Naive thymus-derived CD4-positive, alpha-beta T cell (primary cell): ENCODE data around the gene PAK6. TPM values are rescaled to one million over a fixed set of nuclear protein-coding genes. Genes with fewer than 3 reads are reported as not detected.

Experiments
- ATAC-seq: fragments of 150-1000 bp; cut with Tn5 transposase; 2 replicates; pipeline ENCODE4 v1.10.0; 2021; ENCODE audit warnings: mild to moderate bottlenecking, moderate library complexity
- CTCF ChIA-PET: fragments of 350-600 bp; sonication (Branson Sonifier 250); formaldehyde crosslinking; loops from one replicate; lab custom pipeline; 2021; ENCODE audit warnings: antibody characterized with exemption; lab: Charles Lee
- POLR2A ChIA-PET: fragments of 350-600 bp; sonication (Branson Sonifier 250); formaldehyde crosslinking; loops from one replicate; lab custom pipeline; 2021; ENCODE audit warnings: antibody characterized with exemption, inconsistent platforms; lab: Charles Lee
- DNase-seq, 9 donors: peaks; one replicate each; pipeline versions ENCODE4 v3.0.0 to v3.0.0-alpha.2; 2020 to 2022; ENCODE audit warnings: mixed read lengths in 1 of 9
- H3K27ac ChIP-seq: one replicate; pipeline ENCODE4 v1.7.0; 2013; ENCODE audit warnings: mild to moderate bottlenecking, low read depth, low read length, moderate library complexity
- H3K27me3 ChIP-seq, 2 donors: one replicate each; pipeline ENCODE4 v1.7.0; 2013; ENCODE audit warnings: low read length in 2 of 2, mild to moderate bottlenecking in 2 of 2, moderate library complexity in 2 of 2; ENCODE audit not compliant: control insufficient read depth in 2 of 2, insufficient read depth in 2 of 2
- H3K36me3 ChIP-seq, 3 experiments: 1 replicate in 2 of 3; 2 replicates in 1 of 3; pipeline ENCODE4 v1.7.0; 2013; ENCODE audit warnings: low read length in 3 of 3, mild to moderate bottlenecking in 3 of 3, moderate library complexity in 1 of 3; ENCODE audit not compliant: insufficient read depth in 3 of 3, control insufficient read depth in 2 of 3
- H3K4me1 ChIP-seq, 2 donors: one replicate each; pipeline ENCODE4 v1.7.0; 2013; ENCODE audit warnings: low read length in 2 of 2, mild to moderate bottlenecking in 2 of 2, moderate library complexity in 1 of 2; ENCODE audit not compliant: control insufficient read depth in 2 of 2, insufficient read depth in 2 of 2
- H3K4me3 ChIP-seq: 2 replicates; pipeline ENCODE4 v1.7.0; 2013; ENCODE audit warnings: mild to moderate bottlenecking, low read length
- H3K9me3 ChIP-seq, 3 experiments: 1 replicate in 2 of 3; 2 replicates in 1 of 3; pipeline ENCODE4 v1.7.0; 2013; ENCODE audit warnings: low read length in 3 of 3; ENCODE audit not compliant: control insufficient read depth in 2 of 3
- H3K27ac Mint-ChIP-seq, 9 donors: one replicate each; pipeline ENCODE4 v1.8.0; 2020 to 2022; ENCODE audit warnings: mixed read lengths in 9 of 9, mild to moderate bottlenecking in 8 of 9, moderate library complexity in 5 of 9, inconsistent platforms in 2 of 9
- H3K27me3 Mint-ChIP-seq, 5 donors: one replicate each; pipeline ENCODE4 v1.8.0; 2021 to 2022; ENCODE audit warnings: mixed read lengths in 5 of 5, mild to moderate bottlenecking in 1 of 5
- H3K36me3 Mint-ChIP-seq, 5 donors: one replicate each; pipeline ENCODE4 v1.8.0; 2020 to 2022; ENCODE audit warnings: mixed read lengths in 5 of 5, mild to moderate bottlenecking in 3 of 5, inconsistent platforms in 1 of 5
- H3K4me1 Mint-ChIP-seq, 7 donors: one replicate each; pipeline ENCODE4 v1.8.0; 2020 to 2022; ENCODE audit warnings: mixed read lengths in 7 of 7, mild to moderate bottlenecking in 3 of 7, inconsistent platforms in 1 of 7
- H3K4me3 Mint-ChIP-seq, 10 donors: one replicate each; pipeline ENCODE4 v1.8.0; 2020 to 2022; ENCODE audit warnings: mild to moderate bottlenecking in 10 of 10, mixed read lengths in 10 of 10, moderate library complexity in 6 of 10, inconsistent platforms in 2 of 10
- H3K9me3 Mint-ChIP-seq, 11 donors: one replicate each; pipeline ENCODE4 v1.8.0; 2020 to 2022; ENCODE audit warnings: mixed read lengths in 11 of 11, mild to moderate bottlenecking in 4 of 11, inconsistent platforms in 1 of 11, moderate library complexity in 1 of 11
- intact Hi-C, 2 donors: fragments of 100-400 bp; cut with micrococcal nuclease; formaldehyde crosslinking; loops; one replicate each; pipeline ENCODE4 v1.15.1; 2023
- polyA plus RNA-seq, 2 donors: library from polyadenylated mRNA; unstranded; fragments of 300-500 nt; fragmentation: Illumina TruSeq; gene quantifications; one replicate each; pipeline ENCODE4 v1.2.3, GENCODE V29; 2021
- total RNA-seq, 6 experiments: library from RNA in 5 of 6; stranded (reverse) in 5 of 6; gene quantifications; 1 replicate in 5 of 6; 2 replicates in 1 of 6; pipeline ENCODE4 v1.2.3 and lab custom pipeline; 2021 to 2026

PAK6 gene
- total and polyA plus RNA-seq, 7 experiments from 2014 or later = 0.58 to 1.9 TPM; not detected in 5

DNA sequence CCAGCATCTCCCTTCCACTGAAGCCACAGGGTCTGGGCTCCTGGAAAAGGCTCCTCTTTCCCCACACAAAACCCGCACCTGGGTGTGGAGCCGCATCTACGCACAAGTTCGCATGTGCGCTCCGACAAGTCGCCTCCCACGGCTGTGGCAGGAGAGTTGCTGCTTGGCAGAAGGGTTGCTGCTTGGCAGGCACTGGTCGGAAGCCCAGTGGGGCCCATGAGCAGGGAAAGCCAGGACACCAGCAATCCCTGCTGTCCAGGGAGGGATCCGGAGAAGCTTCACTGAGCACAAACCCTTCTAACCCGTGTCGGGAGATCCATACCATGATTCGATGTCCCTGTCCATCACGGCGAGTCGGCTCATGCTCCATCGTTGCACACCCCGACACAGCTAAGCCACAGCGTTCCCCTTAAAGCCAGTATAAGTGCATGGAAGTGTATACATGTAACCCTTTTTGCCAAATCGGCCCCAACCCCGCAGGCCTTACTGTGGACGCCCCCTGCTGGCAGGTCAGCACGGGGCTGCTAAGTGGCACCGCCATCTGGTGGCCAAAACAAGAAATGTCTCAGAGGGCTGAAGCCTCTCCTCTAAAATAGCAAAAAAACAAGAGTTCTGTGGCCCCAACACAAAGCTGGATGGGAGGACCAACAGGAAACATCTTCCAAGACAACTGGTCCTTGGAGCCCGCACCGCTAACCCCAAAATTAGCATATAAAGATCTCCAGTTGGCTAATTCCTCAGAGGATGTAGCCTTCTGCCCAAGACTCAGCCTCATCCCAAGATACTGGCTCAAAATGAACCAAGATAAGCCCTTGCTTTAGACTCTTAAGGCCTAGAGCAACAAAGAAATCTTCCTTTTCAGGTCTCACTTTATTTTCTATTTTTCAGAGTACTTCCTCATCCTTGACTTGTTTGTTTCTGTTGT lies 35.7 kb downstream of the PAK6 start:
- H3K36me3 Mint-ChIP-seq = no peaks in the 10 kb centered on the region
- H3K4me3 ChIP-seq = no peak overlapping the region
- H3K36me3 ChIP-seq = no peaks in the 10 kb centered on the region
- no peaks in the 10 kb centered on the region for H3K9me3 ChIP-seq
- peaks cover 0 to 17% (median 5%) of the 10 kb centered on the region in 7 donors for H3K4me1 Mint-ChIP-seq
- H3K27ac ChIP-seq = no peak overlapping the region
- ATAC-seq (peak; percentile 94), DNase-seq (peak; percentile 71 to 95 (median 88))
- ChIA-PET CTCF (interaction anchor here (0.6 to 5.6 kb wide), 35 partner anchors 10 to 1464 kb away, joined by 3 to 49 read pairs (median 4); partner anchors contain the start of genes DNAJC17, FSIP1, PAK6 and PLCB2), POLR2A (interaction anchor here (0.5 to 1.3 kb wide), 3 partner anchors 227 to 486 kb away, joined by 3 to 4 read pairs (median 3); no protein-coding TSS in a partner anchor)
- H3K9me3 Mint-ChIP-seq = no peaks in the 10 kb centered on the region
- intact Hi-C loops = loop anchor here (1.0 to 5.0 kb wide), 5 partner anchors 57 to 587 kb away; partner anchors contain the start of gene BMF (in 1 of the 2)
- peak overlapping the region in 6 of 9 donors; percentile 17 to 70 (median 50) for H3K27ac Mint-ChIP-seq
- H3K27me3 ChIP-seq = no peaks in the 10 kb centered on the region
- peaks cover 12 to 29% (median 16%) of the 10 kb centered on the region in 5 donors for H3K27me3 Mint-ChIP-seq
- peak overlapping the region in 1 of 10 donors; percentile 45 for H3K4me3 Mint-ChIP-seq
- peaks cover 0 to 3% of the 10 kb centered on the region in 2 donors for H3K4me1 ChIP-seq

DNA sequence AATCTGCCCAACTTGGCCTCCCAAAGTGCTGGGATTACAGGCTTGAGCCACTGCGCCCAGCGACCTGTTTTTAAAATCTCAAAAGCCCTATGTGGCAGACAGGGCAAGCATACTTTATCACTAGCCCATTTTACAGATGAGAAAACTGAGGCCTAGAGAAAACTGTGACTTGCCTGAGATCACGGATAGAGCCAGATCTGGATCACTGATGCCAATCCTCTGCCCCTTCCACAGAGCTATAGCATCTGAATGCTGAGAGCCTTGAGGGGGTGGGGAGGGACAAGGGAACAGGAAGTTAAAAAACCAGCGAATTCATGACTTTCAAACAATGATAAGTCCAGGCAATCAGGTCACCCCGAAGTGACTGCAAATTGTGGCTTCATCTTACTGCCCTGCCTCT lies 36.7 kb downstream of the PAK6 start:
- DNase-seq = no peak
- Histone ChIP-seq H3K27ac (no peak overlapping the region), H3K9me3 (no peaks in the 10 kb centered on the region), H3K36me3 (no peaks in the 10 kb centered on the region), H3K4me1 (peaks cover 0 to 3% of the 10 kb centered on the region in 2 donors), H3K4me3 (no peak overlapping the region), H3K27me3 (peaks cover 0 to 1% of the 10 kb centered on the region in 2 donors)
- Mint-ChIP-seq H3K27me3 (peaks cover 16 to 34% (median 17%) of the 10 kb centered on the region in 5 donors), H3K36me3 (no peaks in the 10 kb centered on the region), H3K4me3 (no peak overlapping the region), H3K4me1 (peaks cover 0 to 17% (median 5%) of the 10 kb centered on the region in 7 donors), H3K27ac (no peak overlapping the region), H3K9me3 (no peaks in the 10 kb centered on the region)
- POLR2A ChIA-PET = interaction anchor here (1.3 kb wide), 1 partner anchor 228 kb away, joined by 4 read pairs; no protein-coding TSS in a partner anchor
- ATAC-seq = no peak
- CTCF ChIA-PET = interaction anchor here (1.0 to 5.6 kb wide), 6 partner anchors 34 to 230 kb away, joined by 3 to 49 read pairs (median 10); no protein-coding TSS in a partner anchor
- intact Hi-C loops = loop anchor here in 1 of 2 donors (2.0 kb wide), 1 partner anchor 167 kb away; the partner anchor contains the start of gene BMF

DNA sequence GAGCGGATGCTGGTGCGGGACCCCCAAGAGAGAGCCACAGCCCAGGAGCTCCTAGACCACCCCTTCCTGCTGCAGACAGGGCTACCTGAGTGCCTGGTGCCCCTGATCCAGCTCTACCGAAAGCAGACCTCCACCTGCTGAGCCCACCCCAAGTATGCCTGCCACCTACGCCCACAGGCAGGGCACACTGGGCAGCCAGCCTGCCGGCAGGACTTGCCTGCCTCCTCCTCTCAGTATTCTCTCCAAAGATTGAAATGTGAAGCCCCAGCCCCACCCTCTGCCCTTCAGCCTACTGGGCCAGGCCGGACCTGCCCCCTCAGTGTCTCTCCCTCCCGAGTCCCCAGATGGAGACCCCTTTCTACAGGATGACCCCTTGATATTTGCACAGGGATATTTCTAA lies 37.1 kb downstream of the PAK6 start:
- no peaks in the 10 kb centered on the region for H3K9me3 ChIP-seq
- no peaks in the 10 kb centered on the region for H3K36me3 ChIP-seq
- ChIA-PET POLR2A (no interaction called here), CTCF (interaction anchor here (1.5 to 5.6 kb wide), 4 partner anchors 34 to 231 kb away, joined by 10 to 49 read pairs (median 25); no protein-coding TSS in a partner anchor)
- H3K27me3 ChIP-seq = peaks cover 0 to 6% of the 10 kb centered on the region in 2 donors
- Mint-ChIP-seq H3K4me3 (no peak overlapping the region), H3K4me1 (peaks cover 0 to 17% (median 5%) of the 10 kb centered on the region in 7 donors), H3K36me3 (no peaks in the 10 kb centered on the region), H3K27ac (no peak overlapping the region), H3K27me3 (peaks cover 17 to 38% (median 18%) of the 10 kb centered on the region in 5 donors), H3K9me3 (no peaks in the 10 kb centered on the region)
- H3K27ac ChIP-seq = no peak overlapping the region
- peaks cover 0 to 3% of the 10 kb centered on the region in 2 donors for H3K4me1 ChIP-seq
- ATAC-seq = no peak
- H3K4me3 ChIP-seq = no peak overlapping the region
- intact Hi-C loops = loop anchor here in 1 of 2 donors (2.0 kb wide), 1 partner anchor 167 kb away; the partner anchor contains the start of gene BMF
- DNase-seq = no peak

- no peak overlapping the region for H3K4me3 Mint-ChIP-seq
- H3K4me1 Mint-ChIP-seq = peaks cover 0 to 20% (median 5%) of the 10 kb centered on the region in 7 donors
- H3K4me1 ChIP-seq = peaks cover 0 to 3% of the 10 kb centered on the region in 2 donors
- ChIA-PET CTCF (interaction anchor here (0.6 to 5.6 kb wide), 6 partner anchors 35 to 1451 kb away, joined by 3 to 143 read pairs (median 26); partner anchors contain the start of genes CCDC9B and PLCB2), POLR2A (no interaction called here)
- no peak overlapping the region for H3K27ac ChIP-seq
- no peak for ATAC-seq
- H3K27me3 ChIP-seq = peaks cover 0 to 13% of the 10 kb centered on the region in 2 donors
- H3K27me3 Mint-ChIP-seq = peaks cover 17 to 42% (median 21%) of the 10 kb centered on the region in 5 donors
- no peaks in the 10 kb centered on the region for H3K9me3 ChIP-seq
- H3K9me3 Mint-ChIP-seq = no peaks in the 10 kb centered on the region
- no peak overlapping the region for H3K4me3 ChIP-seq
- H3K36me3 ChIP-seq = no peaks in the 10 kb centered on the region
- no peaks in the 10 kb centered on the region for H3K36me3 Mint-ChIP-seq
- intact Hi-C loops = no loop called here
- no peak for DNase-seq
- no peak overlapping the region for H3K27ac Mint-ChIP-seq
Measured at GRCh38 chr15:40276927-40277326, 38.1 kb downstream of the PAK6 start.

DNA sequence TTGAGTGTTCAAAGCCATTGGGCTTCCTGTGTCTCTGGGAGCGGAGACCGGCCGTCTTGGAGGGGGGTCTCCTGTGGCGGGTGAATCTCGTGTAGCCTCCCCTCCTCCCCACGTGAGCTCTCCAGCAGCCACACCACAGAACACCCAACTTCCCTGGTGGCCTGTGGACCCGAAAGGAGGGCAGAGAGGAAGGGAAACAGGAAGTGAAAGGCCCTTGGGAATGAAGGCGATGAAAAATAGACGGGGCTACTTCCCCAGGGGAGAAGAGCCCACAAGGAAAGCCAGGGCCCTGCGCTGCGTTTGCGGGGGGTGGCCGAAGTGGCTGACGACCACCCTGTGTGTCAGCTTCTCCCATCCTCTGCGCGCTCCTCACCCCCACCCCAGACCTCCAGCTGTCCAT lies 38.6 kb downstream of the PAK6 start:
- DNase-seq = no peak
- no peak overlapping the region for H3K4me3 Mint-ChIP-seq
- intact Hi-C loops = no loop called here

DNA sequence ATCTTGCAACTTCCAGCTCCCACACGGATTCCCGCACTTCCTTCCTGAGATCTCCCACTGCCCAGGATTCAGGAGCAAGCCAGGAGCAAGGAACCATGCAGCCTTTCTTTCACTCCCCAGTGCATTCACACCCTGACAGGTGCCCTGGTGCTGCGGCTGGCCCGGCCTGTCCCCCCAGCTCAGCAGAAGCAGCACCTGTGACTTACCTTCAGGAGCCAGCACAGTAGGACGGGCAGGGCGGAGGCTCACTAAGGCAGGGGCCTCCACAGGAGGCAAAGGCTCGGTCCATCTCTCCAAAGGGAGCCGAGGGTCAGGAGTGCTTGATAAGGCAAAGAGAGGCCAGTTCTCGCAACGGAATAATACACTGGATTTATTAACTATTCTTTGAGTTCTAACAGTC lies 39.2 kb downstream of the PAK6 start:
- no peak for DNase-seq
- Histone ChIP-seq H3K27ac (no peak overlapping the region), H3K4me3 (no peak overlapping the region), H3K27me3 (peaks cover 0 to 13% of the 10 kb centered on the region in 2 donors), H3K9me3 (no peaks in the 10 kb centered on the region), H3K4me1 (peaks cover 0 to 3% of the 10 kb centered on the region in 2 donors), H3K36me3 (no peaks in the 10 kb centered on the region)
- intact Hi-C loops = no loop called here
- H3K27ac Mint-ChIP-seq = peak overlapping the region in 1 of 9 donors; percentile 86
- H3K4me1 Mint-ChIP-seq = peaks cover 0 to 20% (median 5%) of the 10 kb centered on the region in 7 donors
- H3K9me3 Mint-ChIP-seq = no peaks in the 10 kb centered on the region
- H3K4me3 Mint-ChIP-seq = no peak overlapping the region
- H3K27me3 Mint-ChIP-seq = peaks cover 17 to 43% (median 21%) of the 10 kb centered on the region in 5 donors
- ChIA-PET POLR2A (interaction anchor here (1.2 to 3.8 kb wide), 2 partner anchors 13 to 31 kb away, joined by 4 to 29 read pairs; partner anchors contain the start of gene PLCB2), CTCF (interaction anchor here (0.6 to 5.6 kb wide), 11 partner anchors 13 to 371 kb away, joined by 3 to 143 read pairs (median 4); partner anchors contain the start of genes CCDC9B and PLCB2)
- H3K36me3 Mint-ChIP-seq = no peaks in the 10 kb centered on the region
- ATAC-seq = no peak

More for the DNA sequence above, 38.6 kb downstream of the PAK6 start:
- ChIA-PET POLR2A (interaction anchor here (1.2 to 3.8 kb wide), 2 partner anchors 13 to 32 kb away, joined by 4 to 29 read pairs; partner anchors contain the start of gene PLCB2), CTCF (interaction anchor here (0.6 to 5.6 kb wide), 10 partner anchors 14 to 248 kb away, joined by 3 to 143 read pairs (median 4); partner anchors contain the start of genes CCDC9B and PLCB2)
- peaks cover 0 to 13% of the 10 kb centered on the region in 2 donors for H3K27me3 ChIP-seq
- H3K36me3 ChIP-seq = no peaks in the 10 kb centered on the region
- no peaks in the 10 kb centered on the region for H3K9me3 Mint-ChIP-seq
- H3K4me1 ChIP-seq = peaks cover 0 to 3% of the 10 kb centered on the region in 2 donors
- no peaks in the 10 kb centered on the region for H3K9me3 ChIP-seq
- peaks cover 0 to 20% (median 5%) of the 10 kb centered on the region in 7 donors for H3K4me1 Mint-ChIP-seq
- H3K27ac ChIP-seq = no peak overlapping the region
- H3K27ac Mint-ChIP-seq = no peak overlapping the region
- peaks cover 17 to 42% (median 21%) of the 10 kb centered on the region in 5 donors for H3K27me3 Mint-ChIP-seq
- no peaks in the 10 kb centered on the region for H3K36me3 Mint-ChIP-seq
- ATAC-seq = no peak
- H3K4me3 ChIP-seq = no peak overlapping the region
